ENCODE data around the gene ZKSCAN2.

Gene ZKSCAN2

DNA sequence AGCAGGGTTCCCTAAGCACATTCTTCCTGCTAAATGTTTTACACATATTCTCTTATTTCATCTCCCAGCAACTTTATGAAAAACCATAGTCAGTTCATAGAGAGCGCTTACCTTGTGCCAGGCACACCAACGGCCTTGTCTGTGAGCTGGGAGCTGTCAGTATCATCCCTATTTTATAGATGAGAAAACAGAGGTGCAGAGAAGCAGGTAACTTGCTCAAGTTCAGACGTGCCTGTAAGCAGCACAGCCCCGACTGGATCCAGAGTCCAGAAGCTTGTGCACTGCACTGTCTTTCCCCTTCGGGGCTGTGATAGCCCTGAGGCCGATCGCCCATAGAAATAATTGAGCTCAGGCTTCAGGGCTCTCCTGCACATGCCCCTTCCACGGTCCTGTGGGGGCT, 34.7 kb downstream of the ZKSCAN2 start:
- no peak for DNase-seq

DNA sequence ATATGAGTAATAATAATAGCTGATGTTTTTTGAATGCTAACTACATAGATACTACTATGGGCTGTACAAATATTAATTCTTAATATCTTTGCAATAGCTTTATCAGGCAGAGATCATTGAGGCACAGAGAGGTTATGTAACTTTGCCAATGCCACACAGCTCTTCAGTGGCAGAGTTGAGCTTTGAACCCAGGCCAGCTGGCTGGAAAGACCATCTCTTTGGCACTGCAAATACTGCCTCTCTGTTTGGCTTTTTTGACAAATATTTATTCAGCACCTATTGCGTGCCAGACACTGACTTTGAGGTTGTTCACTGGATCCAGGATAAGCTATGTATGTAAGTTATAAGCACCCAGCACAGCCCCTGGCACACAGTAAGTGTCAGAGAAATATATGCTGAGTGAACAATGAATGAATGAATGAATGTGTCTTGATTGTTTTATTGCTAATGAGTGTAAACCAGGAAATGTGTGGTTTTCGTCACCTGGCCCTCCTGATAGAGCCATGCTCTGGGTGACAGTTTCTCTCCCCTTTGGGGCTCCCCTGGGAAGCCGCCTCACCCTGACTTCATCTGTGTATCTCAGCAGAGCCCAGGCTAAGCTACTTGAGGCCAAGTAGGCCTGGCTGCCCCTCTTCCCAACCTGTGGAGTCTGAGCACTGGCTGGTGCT, 38.4 kb downstream of the ZKSCAN2 start:
- no peak for DNase-seq

DNA sequence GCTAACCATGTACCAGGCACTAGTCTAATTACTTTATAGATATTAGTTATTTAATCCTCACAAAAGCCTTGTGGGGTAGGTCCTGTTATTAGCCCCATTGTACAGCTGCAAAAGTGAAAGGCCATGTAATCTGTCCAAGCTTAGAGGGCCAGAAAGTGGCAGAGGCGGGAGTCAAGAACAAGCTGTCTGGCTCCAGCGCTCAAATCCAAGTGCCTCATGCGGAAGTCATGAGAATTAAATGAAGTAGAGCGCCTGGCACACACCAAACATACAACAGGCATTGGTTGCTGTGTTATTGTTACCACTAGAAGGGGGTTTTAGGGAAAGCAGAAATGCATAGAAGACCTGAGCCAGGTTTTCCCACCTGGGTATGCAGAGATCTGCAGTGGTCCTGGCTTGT, 39.7 kb downstream of the ZKSCAN2 start:
- no peak for DNase-seq

DNA sequence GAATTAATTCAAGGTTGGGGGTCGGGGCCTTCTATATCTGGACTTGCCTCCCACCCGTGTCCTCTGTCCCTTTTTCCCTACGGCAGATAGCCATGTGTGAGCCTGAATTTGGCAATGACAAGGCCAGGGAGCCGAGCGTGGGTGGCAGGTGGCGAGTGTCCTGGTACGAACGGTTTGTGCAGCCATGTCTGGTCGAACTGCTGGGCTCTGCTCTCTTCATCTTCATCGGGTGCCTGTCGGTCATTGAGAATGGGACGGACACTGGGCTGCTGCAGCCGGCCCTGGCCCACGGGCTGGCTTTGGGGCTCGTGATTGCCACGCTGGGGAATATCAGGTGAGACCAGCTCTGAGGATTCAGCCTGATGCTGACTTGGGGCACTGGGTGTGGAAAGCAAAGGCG, 40.5 kb downstream of the ZKSCAN2 start:
- no peak for DNase-seq

DNA sequence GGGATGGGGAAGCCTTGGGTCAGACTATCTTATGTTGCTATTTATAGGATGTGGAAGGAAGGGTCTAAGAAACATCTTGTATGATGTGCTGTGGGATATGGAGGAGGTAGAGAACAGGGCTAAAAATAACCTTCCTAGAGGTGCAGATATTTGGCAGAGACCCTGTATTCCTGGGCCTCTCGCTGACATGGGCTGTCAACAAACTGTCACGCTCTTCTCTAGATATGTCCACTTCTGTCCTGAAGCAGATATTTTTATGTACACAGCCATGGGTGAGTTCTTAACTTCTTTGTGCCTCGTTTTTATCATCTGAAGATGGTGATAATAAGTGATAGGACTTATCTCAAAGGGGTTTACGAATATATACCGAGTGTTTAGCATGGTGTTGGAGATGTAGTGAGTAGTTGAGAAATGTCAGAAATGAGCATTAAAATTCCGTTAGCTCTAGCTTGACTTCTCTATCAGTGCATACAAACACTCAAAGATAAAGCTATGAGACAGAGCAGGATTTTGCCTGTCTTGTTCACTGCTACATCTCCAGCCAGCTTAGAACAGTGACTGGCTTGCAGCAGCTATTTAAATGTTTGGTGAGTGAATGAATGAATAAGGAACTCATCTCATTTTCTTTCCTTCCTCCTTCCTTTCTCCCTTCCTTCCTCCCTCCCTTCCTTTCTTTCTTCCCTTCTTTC, 43.8 kb downstream of the ZKSCAN2 start:
- no peak for DNase-seq

DNA sequence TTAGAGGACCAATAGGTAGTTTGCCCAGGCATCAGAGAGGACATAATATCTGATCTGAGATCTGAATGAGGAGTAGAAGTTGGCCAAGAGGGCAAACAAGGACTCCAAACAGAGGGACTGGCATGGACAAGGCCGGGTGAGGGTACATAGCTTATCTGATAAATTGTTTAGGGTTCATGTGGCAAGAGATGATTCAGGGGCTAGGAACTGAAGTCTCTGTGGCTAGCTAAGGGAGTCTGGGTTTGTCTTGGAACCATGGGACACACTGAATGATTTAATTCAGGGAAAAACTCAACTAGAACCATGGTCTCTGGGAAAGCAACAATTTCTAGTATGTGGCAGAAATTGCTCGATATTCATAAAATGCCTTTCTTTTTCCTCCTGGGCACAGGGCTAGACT, 45.0 kb downstream of the ZKSCAN2 start:
- DNase-seq = no peak

DNA sequence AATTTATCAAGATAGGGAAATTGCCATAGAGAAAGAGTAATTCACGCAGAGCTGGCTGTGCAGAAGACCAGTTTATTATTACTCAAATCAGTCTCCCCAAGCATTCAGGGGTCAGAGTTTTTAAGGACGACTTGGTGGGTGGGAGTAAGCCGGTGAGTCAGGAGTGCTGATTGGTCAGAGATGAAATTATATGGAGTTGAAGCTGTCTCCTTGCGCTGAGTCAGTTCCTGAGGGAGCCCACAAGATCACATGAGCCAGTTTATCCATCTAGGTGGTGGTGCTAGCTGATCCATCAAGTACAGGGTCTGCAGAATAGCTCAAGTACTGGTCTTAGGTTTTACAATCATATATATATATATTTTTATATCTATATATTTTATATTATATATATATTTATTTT, 46.9 kb downstream of the ZKSCAN2 start:
- peak; percentile 12 to 41 for DNase-seq

DNA sequence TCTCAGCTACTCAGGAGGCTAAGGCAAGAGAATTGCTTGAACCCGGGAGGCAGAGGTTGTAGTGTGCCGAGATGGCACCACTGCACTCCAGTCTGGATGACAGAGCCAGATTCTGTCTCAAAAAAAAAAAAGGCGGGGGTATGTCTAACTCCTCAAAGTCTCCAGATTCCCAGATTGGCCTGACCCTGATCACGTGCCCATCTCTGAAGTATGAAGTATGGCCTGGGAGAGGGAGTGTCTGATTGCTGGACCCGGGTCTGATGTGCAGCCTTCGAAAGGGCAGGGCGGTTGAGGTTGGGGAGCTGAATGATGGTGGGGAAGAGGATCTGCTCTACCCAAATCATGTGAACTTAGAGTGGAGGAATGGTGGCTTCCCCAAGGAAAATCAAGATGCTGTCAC, 58.2 kb downstream of the ZKSCAN2 start:
- no peak for DNase-seq

DNA sequence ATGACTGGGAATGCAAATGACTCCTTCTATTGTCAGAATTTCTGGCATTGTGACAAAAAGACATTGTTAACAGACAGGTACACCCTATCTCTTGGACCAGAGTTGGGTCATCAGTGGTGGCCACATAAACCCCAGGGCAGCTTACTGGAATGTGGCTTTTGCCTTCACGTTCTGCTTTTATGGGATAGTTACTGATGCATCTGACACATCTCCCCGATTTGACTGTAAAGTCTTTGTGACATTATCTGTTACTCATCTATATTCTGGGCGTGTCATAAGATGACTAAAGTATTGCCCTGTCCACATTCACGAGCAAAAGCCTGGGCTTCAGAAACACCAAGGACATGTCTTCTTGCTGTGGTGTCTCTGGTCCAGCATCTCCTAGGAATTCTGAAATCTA, 59.6 kb downstream of the ZKSCAN2 start:
- DNase-seq = no peak

DNA sequence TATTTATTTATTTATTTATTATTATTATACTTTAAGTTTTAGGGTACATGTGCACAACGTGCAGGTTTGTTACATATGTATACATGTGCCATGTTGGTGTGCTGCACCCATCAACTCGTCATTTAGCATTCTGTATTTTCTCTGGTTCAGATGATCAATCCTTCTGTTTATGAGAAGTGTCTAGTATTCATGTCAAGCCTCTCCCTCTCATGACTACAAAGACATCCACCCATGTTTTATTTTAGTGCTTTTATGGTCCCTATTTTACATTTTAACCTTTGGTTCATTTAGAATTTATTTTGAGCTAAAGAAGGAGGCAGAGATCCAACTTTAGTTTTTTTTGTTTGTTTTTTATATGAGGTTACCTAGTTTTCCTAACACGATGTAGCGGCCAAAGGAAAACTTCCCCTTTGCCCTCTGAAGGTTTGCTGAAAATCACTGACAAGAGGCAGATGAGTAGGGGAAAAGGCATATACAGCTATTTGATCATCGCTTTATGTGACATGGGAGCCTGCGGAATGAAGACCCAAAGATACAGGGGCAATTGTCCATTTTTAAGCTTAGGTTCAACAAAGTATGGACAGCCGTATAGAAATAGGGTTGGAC, 63.3 kb downstream of the ZKSCAN2 start:
- DNase-seq = no peak

DNA sequence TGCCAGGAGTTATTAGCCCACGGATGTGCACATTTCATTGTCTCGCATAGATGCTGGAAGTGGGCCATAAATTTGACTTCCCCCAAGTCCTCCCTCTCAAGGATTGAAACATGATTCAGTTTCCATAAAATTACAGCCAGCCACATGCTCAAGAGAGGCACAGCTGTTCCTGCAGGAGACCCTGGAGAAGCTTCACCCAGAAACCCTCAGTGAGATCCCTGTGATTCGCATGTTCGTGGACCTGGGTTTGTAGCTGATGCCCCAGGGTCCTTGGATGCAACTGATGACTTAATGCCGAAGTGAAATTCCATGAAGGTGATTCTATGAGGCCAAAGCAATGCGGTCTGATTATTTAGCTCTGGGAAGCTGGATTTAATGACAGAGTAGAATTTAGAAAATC, 65.5 kb downstream of the ZKSCAN2 start:
- no peak for DNase-seq

DNA sequence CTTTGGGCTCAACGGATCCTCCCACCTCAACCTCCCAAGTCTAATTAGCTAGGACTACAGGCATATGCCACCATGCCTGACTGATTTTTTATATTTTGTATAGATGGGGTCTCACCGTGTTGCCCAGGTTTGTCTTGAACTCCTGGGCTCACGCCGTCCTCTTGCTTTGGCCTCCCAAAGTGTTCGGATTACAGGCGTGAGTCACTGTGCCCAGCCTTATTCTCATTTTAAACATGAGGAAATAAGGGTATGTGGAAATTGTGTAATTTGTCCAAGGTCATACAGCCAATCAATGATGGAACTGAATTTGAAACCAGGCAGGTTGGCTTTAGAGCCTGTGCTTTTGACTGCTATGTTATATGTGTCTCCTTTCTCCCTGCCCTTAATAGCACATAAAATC, 68.3 kb downstream of the ZKSCAN2 start:
- no peak for DNase-seq

DNA sequence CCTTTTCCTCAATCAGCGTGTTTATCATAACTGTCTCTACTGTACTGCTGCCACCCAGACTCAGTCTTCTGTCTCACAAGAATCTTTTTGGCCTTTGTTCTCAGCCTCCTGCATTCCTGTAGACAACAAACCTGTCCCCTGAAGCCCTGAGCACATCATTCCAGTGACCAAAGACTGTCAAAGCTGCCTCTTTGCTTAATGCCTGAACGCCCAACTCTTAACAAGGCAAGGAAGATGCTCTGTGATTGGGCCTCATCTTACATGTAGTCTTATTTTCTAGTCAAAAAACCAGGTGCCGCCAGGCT, 70.2 kb downstream of the ZKSCAN2 start:
- no peak for DNase-seq

All from inflammatory macrophage treated with lipopolysaccharide for 1 hour (primary cell).